Measurements from ENCODE around the gene MSI2. TPM values are rescaled to one million over a fixed set of nuclear protein-coding genes. Genes with fewer than 3 reads are reported as not detected.

Gene MSI2
- total RNA-seq, 4 donors from 2014 or later: 27.3 to 50.4 (median 36.8) TPM

DNA sequence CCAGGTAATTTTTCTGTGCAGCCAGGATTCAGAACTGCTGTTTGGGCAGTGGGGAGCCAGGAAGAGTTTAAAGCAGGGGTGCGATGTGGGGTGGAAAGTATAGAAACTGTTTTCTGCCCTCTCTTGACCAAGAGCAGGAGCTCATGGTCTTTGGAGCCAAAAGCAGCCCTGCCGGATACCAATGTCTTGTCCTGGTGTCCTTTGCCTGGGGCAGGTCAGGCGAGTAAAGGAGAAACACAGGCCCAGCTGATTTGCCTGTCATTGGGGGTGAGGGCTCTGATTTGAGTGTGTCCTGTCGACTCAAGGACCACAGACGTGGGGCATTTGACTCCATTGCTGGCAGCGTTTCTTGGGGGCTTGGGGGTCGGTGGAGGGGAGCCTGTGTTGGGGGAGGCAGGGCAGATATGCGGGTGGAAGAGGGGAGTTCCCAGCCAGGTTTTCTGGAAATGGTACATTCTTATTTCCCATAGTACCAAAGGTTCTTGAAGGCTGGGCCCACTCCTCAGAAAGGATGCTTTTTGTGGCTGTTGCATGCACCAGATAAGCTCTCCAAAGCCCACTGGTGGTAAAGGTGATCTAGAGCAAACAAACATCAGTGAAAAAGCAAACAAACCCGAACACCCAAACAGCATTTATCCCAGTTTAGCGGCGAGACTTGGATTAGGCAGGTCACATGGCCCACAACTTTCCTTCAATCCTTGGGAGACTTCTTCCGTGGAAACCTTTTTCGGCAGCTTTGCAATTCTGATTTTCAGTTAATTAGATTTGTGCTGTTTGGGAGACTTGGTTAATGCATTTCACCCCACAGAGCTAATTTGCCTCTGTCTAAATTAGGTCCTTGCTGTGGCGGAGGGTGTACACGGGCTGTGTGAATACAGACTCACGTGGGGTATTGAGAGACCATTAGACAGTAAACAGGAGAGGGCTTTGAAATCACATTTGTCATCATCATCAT lies 59.0 kb downstream of the MSI2 start:
- H3K9me3 ChIP-seq: no peaks in the 10 kb centered on the region

DNA sequence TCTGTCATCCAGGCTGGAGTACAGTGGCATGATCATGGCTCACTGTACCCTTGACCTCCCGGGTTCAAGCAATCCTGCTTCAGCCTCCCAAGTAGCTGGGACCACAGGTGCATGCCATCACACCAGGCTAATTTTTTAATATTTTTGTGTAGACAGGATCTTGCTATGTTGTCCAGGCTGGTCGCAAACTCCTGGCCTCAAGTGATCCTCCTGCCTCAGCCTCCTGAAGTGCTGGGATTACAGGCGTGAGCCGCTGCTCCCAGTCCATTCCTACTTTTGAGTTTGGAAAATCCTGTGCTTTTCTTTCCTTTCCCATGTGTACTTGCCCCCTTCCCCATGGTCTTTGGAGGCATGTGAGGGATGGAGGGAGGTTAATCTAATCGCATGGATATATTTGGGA lies 60.0 kb downstream of the MSI2 start:
- Histone ChIP-seq H3K36me3 (peaks cover 0 to 5% of the 10 kb centered on the region in 2 donors), H3K4me3 (no peak overlapping the region), H3K27ac (no peak overlapping the region), H3K27me3 (no peaks in the 10 kb centered on the region), H3K9me3 (no peaks in the 10 kb centered on the region), H3K4me1 (no peaks in the 10 kb centered on the region)
- ATAC-seq: no peak
- TF ChIP-seq POLR2A (IDR thresholded peaks at IDR 0.05) (no peak), CTCF (IDR thresholded peaks at IDR 0.05) (no peak), POLR2AphosphoS5 (IDR thresholded peaks at IDR 0.05) (no peak), EP300 (IDR thresholded peaks at IDR 0.05) (no peak)
- 96% methylated on average over 4 of the region's 5 CpGs; no CpG with 5 or more reads in 1 of the 2 donors for WGBS, 2 donors (ENCODE audit: low coverage in 1 of 2)

More for the DNA sequence above, 59.0 kb downstream of the MSI2 start:
- TF ChIP-seq EP300 (IDR thresholded peaks at IDR 0.05) (no peak), POLR2A (IDR thresholded peaks at IDR 0.05) (no peak), CTCF (IDR thresholded peaks at IDR 0.05) (no peak), POLR2AphosphoS5 (IDR thresholded peaks at IDR 0.05) (no peak)
- Histone ChIP-seq H3K4me3 (no peak overlapping the region), H3K27ac (no peak overlapping the region), H3K36me3 (peaks cover 0 to 6% of the 10 kb centered on the region in 2 donors), H3K27me3 (no peaks in the 10 kb centered on the region), H3K4me1 (no peaks in the 10 kb centered on the region)
- no peak for ATAC-seq
- 91 to 96% methylated on average over 6 to 12 of the region's 16 CpGs for WGBS, 2 donors (ENCODE audit: low coverage in 1 of 2)

- H3K4me3 ChIP-seq: no peak overlapping the region
- no peaks in the 10 kb centered on the region for H3K27me3 ChIP-seq
- TF ChIP-seq EP300 (IDR thresholded peaks at IDR 0.05) (no peak), POLR2AphosphoS5 (IDR thresholded peaks at IDR 0.05) (no peak), POLR2A (IDR thresholded peaks at IDR 0.05) (no peak), CTCF (IDR thresholded peaks at IDR 0.05) (no peak)
- no peak for ATAC-seq
- no peaks in the 10 kb centered on the region for H3K4me1 ChIP-seq
- peaks cover 0 to 5% of the 10 kb centered on the region in 2 donors for H3K36me3 ChIP-seq
- no peak overlapping the region for H3K27ac ChIP-seq
- WGBS, 2 donors (ENCODE audit: low coverage in 1 of 2): 100% methylated on average over 1 of the region's 3 CpGs; no CpG with 5 or more reads in 1 of the 2 donors
- H3K9me3 ChIP-seq: no peaks in the 10 kb centered on the region
Measured at GRCh38 chr17:57317079-57317478, 60.8 kb downstream of the MSI2 start.

DNA sequence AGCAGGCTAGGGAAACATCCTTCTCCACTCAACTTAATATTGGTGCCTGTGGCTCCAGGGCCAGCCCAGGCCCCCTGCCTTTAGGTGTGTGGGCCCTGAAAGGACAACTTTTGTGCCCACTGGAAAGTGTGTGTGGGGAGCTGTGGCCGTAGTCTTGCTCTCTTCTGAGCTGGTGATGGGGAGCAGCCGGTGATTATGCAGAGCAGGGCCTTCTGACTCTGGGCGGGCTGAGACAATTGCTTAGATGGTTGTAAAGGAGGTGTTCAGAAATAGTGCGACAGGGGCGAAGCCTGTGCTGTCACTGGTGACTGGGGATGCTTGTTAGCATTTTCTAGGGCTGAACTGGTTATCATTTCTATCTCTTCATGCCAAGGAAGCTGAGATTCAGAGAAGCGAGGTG lies 62.6 kb downstream of the MSI2 start:
- peaks cover 0 to 7% of the 10 kb centered on the region in 2 donors for H3K36me3 ChIP-seq
- H3K27me3 ChIP-seq: no peaks in the 10 kb centered on the region
- H3K4me3 ChIP-seq: no peak overlapping the region
- no peaks in the 10 kb centered on the region for H3K4me1 ChIP-seq
- no peak overlapping the region for H3K27ac ChIP-seq
- TF ChIP-seq POLR2A (IDR thresholded peaks at IDR 0.05): no peak
- TF ChIP-seq EP300 (IDR thresholded peaks at IDR 0.05): no peak
- no peak for TF ChIP-seq POLR2AphosphoS5 (IDR thresholded peaks at IDR 0.05)
- TF ChIP-seq CTCF (IDR thresholded peaks at IDR 0.05): no peak
- WGBS, 2 donors (ENCODE audit: low coverage in 1 of 2): 100% methylated on average over 1 of the region's 6 CpGs
- no peak for ATAC-seq
- H3K9me3 ChIP-seq: no peaks in the 10 kb centered on the region

DNA sequence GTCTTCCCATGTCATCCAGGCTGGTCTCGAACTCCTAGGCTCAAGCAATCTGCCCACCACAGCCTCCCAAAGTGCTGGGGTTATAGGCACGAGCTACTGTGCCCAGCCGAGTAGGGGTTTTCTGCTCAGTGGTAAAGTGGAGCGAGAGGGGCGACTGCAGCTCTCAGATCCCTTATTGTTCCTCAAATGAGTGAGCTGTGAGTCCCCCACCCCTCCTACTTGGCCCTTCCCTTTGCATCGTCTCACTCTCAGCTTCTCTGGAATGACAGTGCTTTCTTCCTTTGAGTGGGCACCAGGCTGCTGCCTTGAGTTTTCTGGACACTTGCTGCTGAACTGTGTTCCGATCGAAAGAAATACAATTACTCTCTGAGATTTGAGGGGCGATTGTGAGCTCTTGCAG lies 63.5 kb downstream of the MSI2 start:
- no peaks in the 10 kb centered on the region for H3K4me1 ChIP-seq
- H3K27ac ChIP-seq: no peak overlapping the region
- peaks cover 0 to 16% of the 10 kb centered on the region in 2 donors for H3K36me3 ChIP-seq
- no peaks in the 10 kb centered on the region for H3K9me3 ChIP-seq
- 90 to 100% methylated on average over 1 to 4 of the region's 9 CpGs for WGBS, 2 donors (ENCODE audit: low coverage in 1 of 2)
- ATAC-seq: no peak
- no peaks in the 10 kb centered on the region for H3K27me3 ChIP-seq
- no peak overlapping the region for H3K4me3 ChIP-seq
- TF ChIP-seq POLR2A (IDR thresholded peaks at IDR 0.05): no peak
- no peak for TF ChIP-seq CTCF (IDR thresholded peaks at IDR 0.05)
- TF ChIP-seq EP300 (IDR thresholded peaks at IDR 0.05): no peak
- TF ChIP-seq POLR2AphosphoS5 (IDR thresholded peaks at IDR 0.05): no peak

Measured in gastroesophageal sphincter (tissue), 4 donors.